K562 (cell line): Measurements from ENCODE around the gene PACRG. TPM values are rescaled to one million over a fixed set of nuclear protein-coding genes. Genes with fewer than 3 reads are reported as not detected.

ENCODE experiments used
- ATAC-seq: fragments of 200-7000 bp; cut with Tn5 transposase; 3 replicates; pipeline ENCODE4 v1.9.1; 2020; ENCODE audit warnings: moderate library complexity
- BruUV-seq: library from RNA; stranded (reverse); fragments of 400-500 nt; replicated peaks from 2 replicates; lab custom pipeline; 2021; lab: Mats Ljungman, UMichigan
- CTCF ChIA-PET: fragments of 300-600 bp; formaldehyde crosslinking; extraction: SDS; loops from one replicate; lab custom pipeline; 2021; ENCODE audit warnings: low intra/inter-chr PET ratio; lab: Yijun Ruan, JAX
- POLR2A ChIA-PET: fragments of 300-600, 350-650 bp; sonication (Branson Sonifier 250); formaldehyde crosslinking; extraction: SDS; loops from one replicate; lab custom pipeline; 2021; ENCODE audit warnings: antibody characterized with exemption, inconsistent platforms; lab: Yijun Ruan, JAX
- DNase-seq, 4 experiments: peaks; one replicate each; pipeline versions ENCODE4 v3.0.0 to v3.0.0-alpha.2; 2011 to 2018; ENCODE audit warnings: low spot score in 3 of 4, mixed read lengths in 3 of 4; ENCODE audit errors: extremely low read depth in 1 of 4
- FAIRE-seq: peaks from 2 replicates; lab custom pipeline; 2011; peaks lifted over from hg19 to GRCh38; lab: Jason Lieb, UNC
- H2AFZ ChIP-seq: 2 replicates; pipeline ENCODE4 v1.6.0; 2011; ENCODE audit warnings: low read depth, low read length, control low read depth, inconsistent platforms
- H3K27ac ChIP-seq: fragments of 200-600 bp; 3 replicates; pipeline ENCODE4 v1.8.0; 2011; ENCODE audit warnings: low read depth, mild to moderate bottlenecking, control low read depth, inconsistent platforms, low read length, moderate library complexity, mixed read lengths; ENCODE audit errors: extremely low read depth
- H3K27me3 ChIP-seq, 2 experiments: fragments of 300-600 bp in 1 of 2; 2 replicates in 1 of 2; 3 replicates in 1 of 2; pipeline versions ENCODE4 v1.6.0 to v1.8.0; 2011; ENCODE audit warnings: inconsistent platforms in 2 of 2, low read length in 2 of 2, mild to moderate bottlenecking in 1 of 2, mixed read lengths in 1 of 2, moderate library complexity in 1 of 2; ENCODE audit not compliant: control insufficient read depth in 2 of 2, insufficient read depth in 2 of 2
- H3K36me3 ChIP-seq: fragments of 300-600 bp; 3 replicates; pipeline ENCODE4 v1.8.0; 2011; ENCODE audit warnings: mild to moderate bottlenecking, low read length, inconsistent platforms; ENCODE audit not compliant: control insufficient read depth, insufficient read depth
- H3K4me1 ChIP-seq, 2 experiments: fragments of 200-600 bp in 1 of 2; replicated peaks in 1 of 2; 2 replicates in 1 of 2; 3 replicates in 1 of 2; pipeline versions ENCODE4 v1.5.1 to v1.8.0; 2011; ENCODE audit warnings: inconsistent platforms in 2 of 2, low read length in 2 of 2, mild to moderate bottlenecking in 1 of 2, mixed read lengths in 1 of 2, moderate library complexity in 1 of 2; ENCODE audit not compliant: control insufficient read depth in 2 of 2, insufficient read depth in 2 of 2
- H3K4me2 ChIP-seq: 2 replicates; pipeline ENCODE4 v1.6.1; 2011; ENCODE audit warnings: low read length, control low read depth, inconsistent platforms, mixed read lengths; ENCODE audit not compliant: insufficient read depth
- H3K4me3 ChIP-seq: fragments of 200-600 bp; sonication (generic), shearing (Covaris generic); 2 replicates; pipeline ENCODE4 v1.5.1; 2016; ENCODE audit warnings: control low read depth, inconsistent platforms
- H3K79me2 ChIP-seq: fragments of 200-600 bp; 3 replicates; pipeline ENCODE4 v1.8.0; 2011; ENCODE audit warnings: low read length, inconsistent platforms; ENCODE audit not compliant: control insufficient read depth, insufficient read depth
- H3K9ac ChIP-seq, 2 experiments: 2 replicates each; pipeline versions ENCODE4 v1.6.0 to v1.6.1; 2011; ENCODE audit warnings: low read depth in 2 of 2, low read length in 2 of 2, control low read depth in 1 of 2, inconsistent platforms in 1 of 2, mild to moderate bottlenecking in 1 of 2, mixed read lengths in 1 of 2; ENCODE audit not compliant: insufficient read depth in 1 of 2
- H3K9me1 ChIP-seq: one replicate; pipeline ENCODE4 v1.6.0; 2011; ENCODE audit warnings: inconsistent platforms, mild to moderate bottlenecking, low read length, moderate library complexity; ENCODE audit not compliant: control insufficient read depth, insufficient read depth
- H3K9me3 ChIP-seq: replicated peaks from 2 replicates; pipeline ENCODE4 v1.5.1; 2011; ENCODE audit warnings: low read depth, low read length, inconsistent platforms; ENCODE audit not compliant: control insufficient read depth, insufficient read depth
- H4K20me1 ChIP-seq: replicated peaks from 2 replicates; pipeline ENCODE4 v1.6.1; 2011; ENCODE audit warnings: low read length, inconsistent platforms, mixed read lengths; ENCODE audit not compliant: control insufficient read depth, insufficient read depth
- ELK3 ChIP-seq: fragments of 450-650 bp; formaldehyde crosslinking; IDR thresholded peaks from 2 replicates; pipeline ENCODE4 v1.4.0; 2020; ENCODE audit warnings: mild to moderate bottlenecking
- L3MBTL2 ChIP-seq: fragments of 450-650 bp; IDR thresholded peaks from 2 replicates; pipeline ENCODE4 v1.6.1; 2016; ENCODE audit warnings: mild to moderate bottlenecking, moderate library complexity
- ZNF431 ChIP-seq: sonication (generic); formaldehyde crosslinking; IDR thresholded peaks from 2 replicates; pipeline ENCODE4 v1.8.0; 2022; ENCODE audit warnings: mild to moderate bottlenecking, missing genetic modification reagents
- ZNF79 ChIP-seq: fragments of 250-450 bp; sonication (Bioruptor Pico); IDR thresholded peaks from 2 replicates; pipeline ENCODE4 v1.4.0; 2020; ENCODE audit warnings: low read depth, mild to moderate bottlenecking, moderate library complexity
- WGBS: fragments of 100-300 bp; shearing (Covaris generic); methylation state at CpG from one replicate; pipeline ENCODE4 v1.1.6; 2016; ENCODE audit warnings: low coverage, mixed read lengths; ENCODE audit not compliant: insufficient coverage; ENCODE audit errors: missing lambda C conversion rate; 5-methylcytosine and 5-hydroxymethylcytosine counted together
- in situ Hi-C: fragments of 300-500 bp; cut with MboI; formaldehyde crosslinking; loops from 4 replicates; pipeline ENCODE4 v1.15.0; 2018; ENCODE audit warnings: inconsistent platforms, mixed read lengths
- intact Hi-C: fragments of 100-400 bp; cut with micrococcal nuclease; formaldehyde crosslinking; loops from 2 replicates; pipeline ENCODE4 v1.14.2; 2022
- polyA plus RNA-seq, 8 experiments: library from polyadenylated mRNA; depleted of rRNA in 4 of 8; stranded (reverse) in 5 of 8; unstranded in 3 of 8; fragments of >200 nt; fragmentation: Nextera tagmentation in 2 of 8; fragmentation: Illumina TruSeq in 1 of 8; extraction: Ambion mirVana in 2 of 8; extraction: Trizol in 1 of 8; gene quantifications; 2 replicates each; pipeline versions ENCODE4 v1.2.1 to v1.2.3, GENCODE V29; 2011 to 2014; ENCODE audit warnings: inconsistent platforms in 1 of 8, missing spikeins in 1 of 8
- total RNA-seq, 7 experiments: library from RNA; depleted of rRNA in 6 of 7; stranded (reverse); fragments of >200 nt in 6 of 7; fragmentation: Illumina TruSeq in 2 of 7; extraction: Trizol in 2 of 7; gene quantifications; 2 replicates each; pipeline versions ENCODE4 v1.2.1 to v1.2.3, GENCODE V29; 2011 to 2021; ENCODE audit warnings: low replicate concordance in 1 of 7

Gene PACRG
- total and polyA plus RNA-seq, 9 of the 15 experiments (the other 6 are each of a cell fraction or from before 2014, with no cell fraction given), result 0.04 TPM; not detected in 8

DNA sequence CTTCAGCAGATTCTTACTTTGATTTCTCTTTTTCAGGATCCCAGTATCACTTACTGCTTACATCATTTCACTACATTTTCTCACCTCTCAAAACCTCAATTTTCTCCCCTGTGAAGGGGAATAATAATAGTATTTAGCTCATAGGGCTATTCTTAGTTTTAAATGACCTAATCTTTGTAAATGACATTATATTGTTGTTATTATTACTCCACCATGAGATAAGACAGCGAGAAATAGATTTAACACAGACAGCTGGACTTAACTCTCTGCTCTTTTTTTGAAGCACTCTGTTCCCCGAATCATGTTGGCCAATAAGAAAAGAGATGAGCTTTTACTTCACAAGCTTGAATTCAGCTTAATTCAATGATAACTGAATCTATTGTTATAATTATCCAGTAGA, 578.2 kb downstream of the PACRG start:
- CTCF ChIA-PET, result no interaction called here
- TF ChIP-seq L3MBTL2, result no peak
- TF ChIP-seq ELK3 (CRISPR knock-in tag), result no peak
- no peak for TF ChIP-seq ZNF79 (CRISPR knock-in tag)
- TF ChIP-seq ZNF431 (CRISPR knock-in tag), result no peak
- TF ChIP-seq, all 486 proteins: peak for 0
- H3K79me2 ChIP-seq, result no peaks in the 10 kb centered on the region

More for the DNA sequence above, 578.2 kb downstream of the PACRG start:
- H4K20me1 ChIP-seq, result no peaks in the 10 kb centered on the region
- no TSS peak for BruUV-seq
- POLR2A ChIA-PET, result interaction anchor here (1.5 kb wide), 1 partner anchor 12 kb away, joined by 3 read pairs; no protein-coding TSS in a partner anchor
- 0% methylated on average over 2 of the region's 2 CpGs for WGBS
- in situ Hi-C loops, result no loop called here
- FAIRE-seq, result no peak
- intact Hi-C loops, result no loop called here
- H3K27me3 ChIP-seq, result peaks cover 21 to 42% of the 10 kb centered on the region in 2 experiments
- no peak overlapping the region for H3K9ac ChIP-seq
- H3K4me1 ChIP-seq, result no peaks in the 10 kb centered on the region
- no peak overlapping the region for H2AFZ ChIP-seq
- H3K9me3 ChIP-seq, result no peaks in the 10 kb centered on the region
- no peak for ATAC-seq
- H3K9me1 ChIP-seq, result no peaks in the 10 kb centered on the region
- no peak overlapping the region for H3K4me2 ChIP-seq
- no peak overlapping the region for H3K4me3 ChIP-seq
- H3K36me3 ChIP-seq, result no peaks in the 10 kb centered on the region
- no peak overlapping the region for H3K27ac ChIP-seq
- no peak for DNase-seq
